HCT116 (cell line): ENCODE results near the gene STRAP. TPM values are rescaled to one million over a fixed set of nuclear protein-coding genes. Genes with fewer than 3 reads are reported as not detected.

Source experiments
- ATAC-seq: fragments of 200-7000 bp; cut with Tn5 transposase; 2 replicates; pipeline ENCODE4 v1.9.1; 2020; ENCODE audit warnings: mild to moderate bottlenecking, moderate library complexity
- BruUV-seq: library from RNA; stranded (reverse); fragments of 400-500 nt; replicated peaks from 2 replicates; lab custom pipeline; 2021; lab: Mats Ljungman, UMichigan
- CTCF ChIA-PET: fragments of 300-600 bp; sonication (Branson Sonifier 250); formaldehyde crosslinking; loops from one replicate; lab custom pipeline; 2021; ENCODE audit warnings: antibody characterized with exemption; lab: Charles Lee
- POLR2A ChIA-PET: fragments of 300-600, 350-600 bp; sonication (Branson Sonifier 250); formaldehyde crosslinking; loops from one replicate; lab custom pipeline; 2021; ENCODE audit warnings: antibody characterized with exemption; lab: Charles Lee
- RAD21 ChIA-PET, 2 experiments: fragments of 300-600 bp; sonication (Branson Sonifier 250); formaldehyde crosslinking; loops; one replicate each; lab custom pipeline; 2023; ENCODE audit warnings: low total read pairs in 2 of 2; ENCODE audit not compliant: uncharacterized antibody in 2 of 2, unreplicated experiment in 2 of 2, low non-redundant PET in 1 of 2; lab: Charles Lee
- DNase-seq: peaks from one replicate; pipeline ENCODE4 v3.0.0-alpha.2; 2010; ENCODE audit warnings: low read depth, low spot score
- H2AFZ ChIP-seq: fragments of 200-600 bp; shearing (Covaris generic), sonication (generic); 2 replicates; pipeline ENCODE4 v1.6.1; 2017; ENCODE audit warnings: low read depth, mixed run types, mixed read lengths, antibody characterized with exemption, low read length; ENCODE audit not compliant: poor library complexity, severe bottlenecking
- H3K27ac ChIP-seq: 2 replicates; pipeline ENCODE4 v1.5.1; 2012; ENCODE audit warnings: low read depth, low read length
- H3K27me3 ChIP-seq: fragments of 200-600 bp; sonication (generic); 2 replicates; pipeline ENCODE4 v1.6.1; 2016; ENCODE audit warnings: mixed run types, low read length, mixed read lengths; ENCODE audit not compliant: insufficient read depth
- H3K36me3 ChIP-seq, 2 experiments: fragments of 200-500 bp in 1 of 2; fragments of 200-600 bp in 1 of 2; sonication (Bioruptor generic) in 1 of 2; sonication (generic) in 1 of 2; 2 replicates each; pipeline versions ENCODE4 v1.5.1 to v1.6.1; 2014 to 2016; ENCODE audit warnings: low read length in 2 of 2, inconsistent platforms in 1 of 2, mixed read lengths in 1 of 2, mixed run types in 1 of 2; ENCODE audit not compliant: insufficient read depth in 2 of 2, control insufficient read depth in 1 of 2
- H3K4me1 ChIP-seq, 2 experiments: fragments of 200-600 bp in 1 of 2; sonication (generic) in 1 of 2; 2 replicates each; pipeline versions ENCODE4 v1.5.1 to v1.6.1; 2012 to 2017; ENCODE audit warnings: low read length in 2 of 2, inconsistent platforms in 1 of 2, mild to moderate bottlenecking in 1 of 2, mixed read lengths in 1 of 2, mixed run types in 1 of 2, moderate library complexity in 1 of 2; ENCODE audit not compliant: insufficient read depth in 2 of 2, control insufficient read depth in 1 of 2
- H3K4me2 ChIP-seq: fragments of 200-600 bp; sonication (generic); 2 replicates; pipeline ENCODE4 v1.6.1; 2017; ENCODE audit warnings: mixed run types, low read length, mixed read lengths
- H3K4me3 ChIP-seq, 2 experiments: fragments of 200-600 bp in 1 of 2; sonication (generic) in 1 of 2; replicated peaks in 1 of 2; 2 replicates each; pipeline ENCODE4 v1.5.1; 2011 to 2016; ENCODE audit warnings: low read length in 2 of 2, control low read depth in 1 of 2, low read depth in 1 of 2, mild to moderate bottlenecking in 1 of 2, mixed read lengths in 1 of 2, mixed run types in 1 of 2
- H3K79me2 ChIP-seq: fragments of 200-600 bp; sonication (generic); 2 replicates; pipeline ENCODE4 v1.6.1; 2017; ENCODE audit warnings: mild to moderate bottlenecking, mixed run types, low read length, moderate library complexity, mixed read lengths; ENCODE audit not compliant: insufficient read depth
- H3K9ac ChIP-seq: fragments of 200-600 bp; sonication (generic); 2 replicates; pipeline ENCODE4 v1.6.1; 2016; ENCODE audit warnings: low read length, mixed read lengths
- H3K9me2 ChIP-seq: fragments of 200-600 bp; sonication (generic), shearing (Covaris generic); 2 replicates; pipeline ENCODE4 v1.6.1; 2017; ENCODE audit warnings: mixed run types, mild to moderate bottlenecking, moderate library complexity; ENCODE audit not compliant: insufficient read depth
- H3K9me3 ChIP-seq, 2 experiments: fragments of 200-500 bp in 1 of 2; fragments of 200-600 bp in 1 of 2; sonication (Bioruptor generic) in 1 of 2; sonication (generic) in 1 of 2; 2 replicates each; pipeline ENCODE4 v1.6.1; 2014 to 2017; ENCODE audit warnings: low read length in 2 of 2, mixed read lengths in 2 of 2, inconsistent platforms in 1 of 2, low read depth in 1 of 2, mild to moderate bottlenecking in 1 of 2, mixed run types in 1 of 2, moderate library complexity in 1 of 2; ENCODE audit not compliant: control insufficient read depth in 1 of 2, insufficient read depth in 1 of 2
- H4K20me1 ChIP-seq: fragments of 200-600 bp; sonication (generic), shearing (Covaris generic); 2 replicates; pipeline ENCODE4 v1.6.1; 2017; ENCODE audit warnings: mixed run types, mild to moderate bottlenecking, moderate library complexity; ENCODE audit not compliant: insufficient read depth
- CBX3 ChIP-seq: IDR thresholded peaks from 2 replicates; pipeline ENCODE4 v1.6.1; 2012; ENCODE audit warnings: low read depth
- ELF1 ChIP-seq: IDR thresholded peaks from 2 replicates; pipeline ENCODE4 v1.6.1; 2012; ENCODE audit warnings: low read depth, borderline replicate concordance
- EZH2 ChIP-seq: fragments of 200-600 bp; sonication (generic); IDR thresholded peaks from 2 replicates; pipeline ENCODE4 v1.6.1; 2017; ENCODE audit warnings: antibody characterized with exemption, mixed run types
- EZH2phosphoT487 ChIP-seq: fragments of 200-600 bp; IDR thresholded peaks from 2 replicates; pipeline ENCODE4 v1.6.1; 2018; ENCODE audit warnings: antibody characterized with exemption, borderline replicate concordance
- RAD21 ChIP-seq: IDR thresholded peaks from 2 replicates; pipeline ENCODE4 v1.6.1; 2012; ENCODE audit warnings: low read depth, mild to moderate bottlenecking
- SP1 ChIP-seq: IDR thresholded peaks from 2 replicates; pipeline ENCODE4 v1.6.1; 2012; ENCODE audit warnings: low read depth
- SRF ChIP-seq: IDR thresholded peaks from 2 replicates; pipeline ENCODE4 v1.6.1; 2012; ENCODE audit warnings: low read depth
- TCF7L2 ChIP-seq: IDR thresholded peaks from 2 replicates; pipeline ENCODE4 v1.7.0; 2011; ENCODE audit warnings: borderline replicate concordance, inconsistent platforms; ENCODE audit not compliant: insufficient read depth, insufficient read length; ENCODE audit errors: extremely low read depth
- ZFX ChIP-seq: fragments of 450-650 bp; IDR thresholded peaks from 2 replicates; pipeline ENCODE4 v1.6.1; 2017
- intact Hi-C: fragments of 100-400 bp; cut with micrococcal nuclease; formaldehyde crosslinking; loops from 2 replicates; pipeline ENCODE4 v1.10.0; 2022
- total RNA-seq: library from RNA; stranded (reverse); gene quantifications from one replicate; pipeline ENCODE4 v1.2.1, GENCODE V29; 2021; ENCODE audit not compliant: unreplicated experiment
- TF ChIP-seq, protein P1 (sequence below): IDR thresholded peaks from 2 replicates; pipeline ENCODE4 v1.6.1; 2012
- TF ChIP-seq, protein P2 (sequence below), 3 experiments: fragments of 200-600 bp in 1 of 3; sonication (generic) in 1 of 3; IDR thresholded peaks in 2 of 3; conservative IDR thresholded peaks in 1 of 3; 2 replicates each; pipeline ENCODE4 v1.5.1; 2012 to 2017; ENCODE audit warnings: low read depth in 2 of 3, low read length in 2 of 3, antibody characterized with exemption in 1 of 3, borderline replicate concordance in 1 of 3, control low read depth in 1 of 3, mild to moderate bottlenecking in 1 of 3, mixed read lengths in 1 of 3, mixed run types in 1 of 3, moderate library complexity in 1 of 3; ENCODE audit not compliant: insufficient read depth in 1 of 3

The STRAP gene
- total RNA-seq, 1 experiment from 2014 or later = 156 TPM

DNA sequence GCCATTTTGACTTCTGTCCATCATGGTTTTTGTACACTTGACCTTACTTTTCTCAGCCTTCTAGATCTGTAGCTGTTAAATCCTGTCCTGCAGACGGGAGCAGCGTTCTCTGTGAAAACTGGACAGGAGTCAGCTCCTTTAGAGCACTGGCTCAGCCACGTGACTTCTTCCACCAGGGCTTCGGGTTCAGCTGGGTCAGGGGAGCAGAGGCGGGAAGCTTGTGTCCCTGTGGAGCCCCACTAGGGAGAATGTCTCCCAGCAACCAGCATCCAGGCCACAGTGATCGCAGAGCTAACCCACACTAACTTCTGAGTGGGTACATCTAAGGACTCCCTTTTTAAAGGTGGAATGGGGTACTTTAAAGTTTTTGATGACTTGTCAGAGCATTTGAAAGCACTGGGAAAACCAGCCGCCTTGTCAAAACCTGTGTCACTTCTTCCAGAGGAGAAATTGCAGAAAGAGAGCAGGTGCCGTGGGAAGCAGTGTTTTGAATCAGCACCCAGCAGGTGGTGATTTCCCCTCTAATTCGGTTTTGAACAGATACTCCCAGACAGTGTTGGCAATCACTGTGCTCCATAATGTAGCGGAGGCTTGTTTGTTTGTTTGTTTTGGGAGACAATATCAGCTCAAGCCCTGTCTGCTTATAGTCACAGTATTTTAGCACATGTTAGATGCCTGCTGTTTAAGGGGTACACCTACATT is 46.8 kb downstream of the STRAP start:
- ATAC-seq = no peak
- no peaks in the 10 kb centered on the region; the same call in 1 of the 2 replicates for H3K79me2 ChIP-seq
- intact Hi-C loops = no loop called here
- H3K4me3 ChIP-seq = no peak overlapping the region
- ChIA-PET CTCF (no interaction called here), RAD21 (no interaction called here), POLR2A (no interaction called here)
- H3K9ac ChIP-seq = no peak overlapping the region
- H3K27me3 ChIP-seq = no peaks in the 10 kb centered on the region
- H3K9me2 ChIP-seq = no peaks in the 10 kb centered on the region
- no peaks in the 10 kb centered on the region for H3K9me3 ChIP-seq
- H3K27ac ChIP-seq = no peak overlapping the region
- no peak for DNase-seq
- H4K20me1 ChIP-seq = no peaks in the 10 kb centered on the region
- no peaks in the 10 kb centered on the region for H3K36me3 ChIP-seq
- H2AFZ ChIP-seq = no peak overlapping the region
- H3K4me1 ChIP-seq = peaks cover 2 to 22% of the 10 kb centered on the region in 2 experiments; a peak in 3 of 4 replicates
- peak overlapping the region; percentile 13; the same call in 1 of the 2 replicates for H3K4me2 ChIP-seq
- no TSS peak for BruUV-seq
- TF ChIP-seq SP1 = no peak
- no peak for TF ChIP-seq EZH2
- TF ChIP-seq, protein P1, sequence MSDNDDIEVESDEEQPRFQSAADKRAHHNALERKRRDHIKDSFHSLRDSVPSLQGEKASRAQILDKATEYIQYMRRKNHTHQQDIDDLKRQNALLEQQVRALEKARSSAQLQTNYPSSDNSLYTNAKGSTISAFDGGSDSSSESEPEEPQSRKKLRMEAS = no peak
- TF ChIP-seq ZFX = no peak
- no peak for TF ChIP-seq ELF1
- TF ChIP-seq TCF7L2 = no peak
- TF ChIP-seq, protein P2, sequence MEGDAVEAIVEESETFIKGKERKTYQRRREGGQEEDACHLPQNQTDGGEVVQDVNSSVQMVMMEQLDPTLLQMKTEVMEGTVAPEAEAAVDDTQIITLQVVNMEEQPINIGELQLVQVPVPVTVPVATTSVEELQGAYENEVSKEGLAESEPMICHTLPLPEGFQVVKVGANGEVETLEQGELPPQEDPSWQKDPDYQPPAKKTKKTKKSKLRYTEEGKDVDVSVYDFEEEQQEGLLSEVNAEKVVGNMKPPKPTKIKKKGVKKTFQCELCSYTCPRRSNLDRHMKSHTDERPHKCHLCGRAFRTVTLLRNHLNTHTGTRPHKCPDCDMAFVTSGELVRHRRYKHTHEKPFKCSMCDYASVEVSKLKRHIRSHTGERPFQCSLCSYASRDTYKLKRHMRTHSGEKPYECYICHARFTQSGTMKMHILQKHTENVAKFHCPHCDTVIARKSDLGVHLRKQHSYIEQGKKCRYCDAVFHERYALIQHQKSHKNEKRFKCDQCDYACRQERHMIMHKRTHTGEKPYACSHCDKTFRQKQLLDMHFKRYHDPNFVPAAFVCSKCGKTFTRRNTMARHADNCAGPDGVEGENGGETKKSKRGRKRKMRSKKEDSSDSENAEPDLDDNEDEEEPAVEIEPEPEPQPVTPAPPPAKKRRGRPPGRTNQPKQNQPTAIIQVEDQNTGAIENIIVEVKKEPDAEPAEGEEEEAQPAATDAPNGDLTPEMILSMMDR (IDR thresholded peaks at IDR 0.05 in 2 of 3, conservative IDR thresholded peaks at IDR 0.05 in 1 of 3; ENCODE audit: borderline replicate concordance in 1 of 3, insufficient read depth in 1 of 3, low read depth in 2 of 3, low read length in 2 of 3) = no peak
- TF ChIP-seq SRF = no peak
- no peak for TF ChIP-seq CBX3
- TF ChIP-seq RAD21 = no peak
- TF ChIP-seq EZH2phosphoT487 = no peak
